ENCODE results near the gene DAAM2.

DNA sequence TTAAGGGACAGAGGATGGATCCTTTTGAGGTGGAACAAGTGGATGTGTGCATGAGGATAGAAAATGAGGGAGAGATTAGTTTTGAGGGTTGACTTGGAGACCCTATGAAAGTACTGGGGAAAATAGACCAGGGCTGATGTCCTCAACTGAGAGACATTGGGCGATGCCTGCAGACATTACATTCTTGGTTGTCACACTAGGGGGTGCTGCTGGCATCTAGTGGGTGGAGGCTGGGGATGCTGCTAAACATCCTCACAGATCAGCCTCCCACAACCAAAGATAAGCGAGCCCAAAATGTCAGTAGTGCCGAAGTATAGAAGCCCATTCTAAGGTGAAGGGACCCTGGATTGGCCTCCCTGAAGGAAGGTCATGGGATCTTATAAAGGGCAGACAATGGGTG lies 78.8 kb downstream of the DAAM2 start:
- TF ChIP-seq, protein P1, sequence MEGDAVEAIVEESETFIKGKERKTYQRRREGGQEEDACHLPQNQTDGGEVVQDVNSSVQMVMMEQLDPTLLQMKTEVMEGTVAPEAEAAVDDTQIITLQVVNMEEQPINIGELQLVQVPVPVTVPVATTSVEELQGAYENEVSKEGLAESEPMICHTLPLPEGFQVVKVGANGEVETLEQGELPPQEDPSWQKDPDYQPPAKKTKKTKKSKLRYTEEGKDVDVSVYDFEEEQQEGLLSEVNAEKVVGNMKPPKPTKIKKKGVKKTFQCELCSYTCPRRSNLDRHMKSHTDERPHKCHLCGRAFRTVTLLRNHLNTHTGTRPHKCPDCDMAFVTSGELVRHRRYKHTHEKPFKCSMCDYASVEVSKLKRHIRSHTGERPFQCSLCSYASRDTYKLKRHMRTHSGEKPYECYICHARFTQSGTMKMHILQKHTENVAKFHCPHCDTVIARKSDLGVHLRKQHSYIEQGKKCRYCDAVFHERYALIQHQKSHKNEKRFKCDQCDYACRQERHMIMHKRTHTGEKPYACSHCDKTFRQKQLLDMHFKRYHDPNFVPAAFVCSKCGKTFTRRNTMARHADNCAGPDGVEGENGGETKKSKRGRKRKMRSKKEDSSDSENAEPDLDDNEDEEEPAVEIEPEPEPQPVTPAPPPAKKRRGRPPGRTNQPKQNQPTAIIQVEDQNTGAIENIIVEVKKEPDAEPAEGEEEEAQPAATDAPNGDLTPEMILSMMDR (IDR thresholded peaks at IDR 0.05) = no peak
- TF ChIP-seq POLR2A (IDR thresholded peaks at IDR 0.05) = no peak

All from right lobe of liver (tissue), 4 donors.